ENCODE results near the gene NOL9.
"Not testable (repeated sequence)": the region's sequence is repeated elsewhere in the genome, so short reads cannot be mapped to it uniquely, and the experiment has no call there.

The NOL9 gene

DNA sequence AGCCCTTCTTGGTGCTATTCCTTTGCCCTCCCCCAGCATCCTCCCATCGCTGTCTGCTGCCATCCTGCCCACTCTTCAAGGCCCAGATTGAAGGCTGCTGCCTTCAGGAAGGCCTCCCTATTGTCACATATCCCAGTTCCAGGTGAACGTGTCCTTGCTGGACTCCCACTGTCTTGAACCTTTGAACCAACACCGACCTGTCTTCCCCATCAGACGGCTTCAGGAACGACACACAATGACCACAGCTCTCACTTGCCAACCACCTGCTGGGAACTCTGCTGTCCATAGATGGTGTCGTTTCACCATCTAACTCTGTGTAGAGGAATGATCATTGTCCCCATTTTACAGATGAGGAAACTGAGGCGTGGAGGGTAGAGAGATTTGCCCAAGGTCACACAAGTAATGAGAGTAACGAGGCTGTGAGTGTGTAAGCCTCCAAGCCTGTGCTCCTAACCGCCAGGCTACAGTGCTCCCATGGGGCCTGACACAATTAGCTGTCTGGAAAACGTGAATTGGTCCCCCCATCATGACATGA is 53.0 kb downstream of the NOL9 start:
- DNase-seq: no peak

GRCh38 chr1:6500544-6501278 is 53.6 kb downstream of the NOL9 start:
- no peak for DNase-seq

GRCh38 chr1:6499296-6499695 is 55.0 kb downstream of the NOL9 start:
- no peak for DNase-seq

DNA sequence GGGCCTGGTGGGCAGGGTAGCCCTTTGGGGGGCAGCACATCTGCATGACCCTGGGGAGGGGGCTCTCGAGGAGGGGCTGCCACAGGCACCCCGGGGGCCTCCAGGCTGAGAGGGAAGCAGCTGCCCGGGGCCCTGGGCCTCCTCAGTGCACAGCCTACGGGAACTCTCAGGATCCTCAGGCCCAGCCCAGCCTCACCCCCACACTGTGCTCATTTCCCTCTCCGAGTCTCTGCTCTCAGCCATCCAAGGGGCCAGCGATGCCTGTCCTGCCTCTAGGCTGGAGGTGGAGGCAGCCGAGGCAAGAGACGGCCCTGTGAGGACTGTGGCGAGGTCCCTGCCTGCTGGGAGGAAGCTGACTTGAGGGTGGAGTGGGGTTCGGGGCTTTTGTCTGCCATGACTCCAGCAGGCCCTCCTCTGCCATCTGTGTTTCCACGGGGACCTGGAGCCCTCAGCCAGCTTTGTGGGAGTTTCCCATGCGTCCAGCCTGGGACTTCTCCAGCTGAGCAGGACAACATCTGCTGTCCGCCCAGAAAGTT is 55.7 kb downstream of the NOL9 start:
- no peak for DNase-seq

- DNase-seq: no peak
Measured at GRCh38 chr1:6497867-6498575, 56.3 kb downstream of the NOL9 start.

- DNase-seq: no peak
Measured at GRCh38 chr1:6497215-6497866, 57.0 kb downstream of the NOL9 start.

- DNase-seq: no peak
Measured at GRCh38 chr1:6496890-6497214, 57.5 kb downstream of the NOL9 start.

DNA sequence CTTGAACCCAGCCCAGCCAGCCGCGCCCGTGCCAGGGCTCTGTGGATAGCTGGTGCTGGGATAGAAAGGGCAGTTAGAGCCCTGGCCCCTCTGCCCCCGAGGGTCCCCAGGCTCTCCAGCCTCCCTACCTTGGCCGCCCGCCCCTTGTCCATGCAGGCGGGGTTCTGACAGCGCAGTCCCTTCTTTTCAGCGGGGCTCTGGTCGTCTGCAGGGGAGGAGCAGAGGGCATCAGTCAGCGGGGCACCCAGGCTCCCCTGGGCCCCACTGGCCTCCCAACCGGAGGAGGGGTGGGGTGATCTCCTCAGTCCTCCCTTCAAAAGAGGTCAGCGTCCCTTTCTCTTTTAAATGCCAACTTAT is 58.0 kb downstream of the NOL9 start:
- no peak for DNase-seq

DNA sequence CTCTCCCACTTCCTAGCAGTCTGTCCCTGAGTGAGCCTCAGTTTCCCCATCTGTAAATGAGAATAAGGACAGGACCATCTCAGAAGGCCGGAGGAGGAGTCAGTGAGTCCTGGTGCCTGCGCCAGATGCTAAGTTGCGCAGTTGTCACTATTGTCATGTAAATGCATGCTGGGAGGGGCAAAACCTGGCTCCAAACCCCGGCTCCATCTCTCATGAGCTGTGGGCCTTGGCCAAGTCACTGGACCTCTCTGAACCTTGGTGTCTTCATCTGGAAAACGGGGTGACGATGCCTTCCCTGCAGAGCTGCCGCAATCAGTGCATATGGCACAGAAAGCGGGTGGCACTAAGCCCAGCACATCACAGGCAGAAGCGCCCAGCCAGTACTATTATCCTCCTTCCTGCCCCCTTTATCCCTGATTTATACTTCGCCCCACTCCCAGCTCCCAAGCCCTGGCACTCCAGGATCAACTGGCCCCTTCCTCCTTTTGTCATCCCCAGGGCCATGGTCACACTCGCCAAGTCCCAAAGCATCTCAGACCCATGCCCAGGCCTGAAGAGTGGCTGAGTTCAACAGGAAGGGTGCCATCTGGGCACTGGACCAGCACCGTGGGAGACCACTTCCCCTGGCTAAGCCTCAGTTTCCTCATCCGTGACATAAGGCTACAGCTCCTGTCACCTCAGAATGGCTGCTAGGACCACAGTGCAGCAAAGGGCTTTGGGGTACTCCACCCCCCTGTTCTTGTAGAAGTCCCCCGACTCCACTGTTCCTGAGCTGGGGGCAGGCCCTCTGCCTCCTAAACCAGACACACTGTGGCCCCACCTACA is 58.6 kb downstream of the NOL9 start:
- no peak for DNase-seq

DNA sequence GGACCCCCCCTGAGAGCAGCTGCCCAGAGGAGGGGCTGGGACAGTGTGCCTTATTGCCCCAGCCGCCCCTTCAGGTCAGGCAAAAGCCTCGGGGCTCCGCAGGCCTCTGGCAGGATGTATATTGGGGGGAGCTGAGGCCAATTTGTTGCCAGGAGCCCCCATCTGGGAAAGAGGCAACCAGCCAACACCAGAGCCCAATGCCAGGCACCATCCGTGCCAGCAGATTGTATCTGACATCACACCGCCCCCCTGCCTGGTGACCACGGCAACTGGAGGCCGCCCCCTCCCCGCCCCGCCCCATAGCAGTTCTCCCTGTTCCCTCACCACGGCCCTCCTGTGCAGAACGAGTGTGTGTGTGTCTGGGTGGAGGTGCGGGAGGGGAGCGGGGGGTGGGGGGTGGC is 59.3 kb downstream of the NOL9 start:
- no peak for DNase-seq

- no peak for DNase-seq
Measured at GRCh38 chr1:6494627-6495026, 59.7 kb downstream of the NOL9 start.

GRCh38 chr1:6493834-6494223 is 60.5 kb downstream of the NOL9 start:
- not testable (repeated sequence) for DNase-seq

DNA sequence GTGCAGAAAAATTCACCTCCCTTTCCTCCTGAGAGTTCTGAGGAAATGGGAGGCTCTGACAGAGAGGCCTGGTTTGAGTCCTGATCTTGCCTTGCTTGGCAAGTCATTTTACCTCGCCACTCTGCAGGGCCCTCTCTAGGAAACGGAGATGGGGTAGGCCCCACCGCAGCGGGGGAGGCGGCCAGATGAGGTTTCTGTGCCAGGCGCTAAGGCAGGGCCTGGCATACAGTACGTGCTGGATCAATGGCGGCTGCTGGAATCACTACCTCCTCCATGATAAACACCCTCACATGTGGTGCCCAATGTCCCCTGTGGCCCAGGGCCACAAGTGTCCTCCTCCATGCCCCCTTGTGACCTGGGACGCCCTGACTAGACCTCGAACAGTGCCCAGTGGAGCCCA is 62.3 kb downstream of the NOL9 start:
- no peak for DNase-seq

GRCh38 chr1:6491480-6491962 is 62.8 kb downstream of the NOL9 start, which contains the start of gene PLEKHG5:
TSS of gene PLEKHG5 (minus strand) at chr1:6491667. CDS start at chr1:6477571, 14,096 bp downstream.
- no peak for DNase-seq

- no peak for DNase-seq
Measured at GRCh38 chr1:6491081-6491449, 63.2 kb downstream of the NOL9 start.

GRCh38 chr1:6490181-6491080 is 63.9 kb downstream of the NOL9 start:
- DNase-seq: no peak

DNA sequence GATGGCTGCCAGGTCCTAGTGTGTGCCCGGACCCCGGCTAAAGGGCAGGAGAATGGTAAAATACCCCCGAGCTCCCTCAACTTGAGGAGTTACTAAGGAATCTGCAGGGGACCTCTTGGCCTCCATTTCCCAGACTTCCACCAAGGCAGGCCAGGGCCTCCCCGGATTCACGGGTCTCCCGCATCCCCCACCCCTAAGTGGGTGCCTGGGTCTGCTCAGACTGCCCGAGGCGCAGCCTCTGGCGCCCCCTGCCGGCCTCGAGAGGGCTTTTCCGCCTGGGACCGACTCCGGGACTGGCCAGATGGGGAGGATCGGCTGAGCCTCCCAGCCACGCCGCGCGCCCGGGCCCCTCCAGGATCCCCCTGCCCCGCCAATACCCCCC is 64.5 kb downstream of the NOL9 start:
- peak in 1 of 2 experiments; percentile 8 for DNase-seq

DNA sequence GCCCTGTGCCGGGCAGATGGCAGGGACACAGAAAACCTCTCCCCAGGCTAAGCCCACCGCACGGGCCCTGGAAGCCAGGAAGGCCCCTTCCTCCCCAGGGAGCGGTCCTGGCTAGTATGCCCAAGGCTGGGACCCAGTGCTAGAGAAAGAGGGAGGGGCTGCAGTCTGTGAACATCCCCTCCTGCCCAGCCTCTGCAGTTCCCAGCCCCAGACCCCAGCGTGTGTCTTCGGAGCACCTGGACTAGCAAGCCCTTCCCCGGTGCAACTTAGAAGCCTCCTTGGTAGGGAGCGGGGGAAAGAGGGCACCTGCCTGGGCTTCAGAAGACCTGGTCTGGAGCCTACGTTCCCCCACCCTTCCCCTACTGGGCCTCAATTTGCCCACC is 64.9 kb downstream of the NOL9 start:
- DNase-seq: no peak

DNA sequence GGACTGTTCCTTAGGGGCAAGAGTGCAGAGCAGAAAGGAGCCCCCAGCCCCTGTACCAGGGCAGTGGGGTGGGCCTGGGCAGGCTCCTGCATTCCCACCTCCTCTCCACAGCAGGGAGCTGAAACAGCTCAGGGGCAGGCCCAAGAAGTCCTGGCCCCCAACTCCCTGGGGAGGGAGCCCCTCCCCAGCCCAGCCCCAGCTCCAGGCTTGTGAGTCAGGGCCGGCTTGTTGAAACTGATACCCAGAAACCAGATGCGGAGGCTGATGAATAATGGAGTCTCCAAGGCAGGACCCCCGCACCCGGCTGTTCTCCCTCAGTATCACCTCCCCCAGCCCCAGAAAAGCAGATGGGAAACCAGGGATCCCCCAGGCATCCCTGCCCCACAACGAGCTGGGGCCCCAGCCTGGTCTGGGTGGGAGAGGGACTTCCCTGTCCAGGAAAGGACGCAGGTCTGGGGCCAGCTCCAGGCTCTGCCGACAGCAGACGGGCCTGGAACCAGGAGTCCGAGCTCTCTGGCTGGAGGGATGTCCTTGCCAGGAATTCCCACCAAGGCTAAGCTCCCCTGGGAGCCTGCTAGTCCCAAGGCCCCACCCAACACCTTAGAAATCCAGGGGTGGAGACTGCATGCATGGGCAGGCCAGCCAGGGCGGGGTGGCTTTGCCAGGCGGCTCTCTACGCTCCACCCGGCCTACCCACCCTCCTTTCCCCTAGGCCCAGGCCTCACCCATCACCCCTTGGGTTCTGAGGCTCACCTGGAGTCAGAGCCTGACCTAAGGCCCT is 65.5 kb downstream of the NOL9 start:
- DNase-seq: no peak

DNA sequence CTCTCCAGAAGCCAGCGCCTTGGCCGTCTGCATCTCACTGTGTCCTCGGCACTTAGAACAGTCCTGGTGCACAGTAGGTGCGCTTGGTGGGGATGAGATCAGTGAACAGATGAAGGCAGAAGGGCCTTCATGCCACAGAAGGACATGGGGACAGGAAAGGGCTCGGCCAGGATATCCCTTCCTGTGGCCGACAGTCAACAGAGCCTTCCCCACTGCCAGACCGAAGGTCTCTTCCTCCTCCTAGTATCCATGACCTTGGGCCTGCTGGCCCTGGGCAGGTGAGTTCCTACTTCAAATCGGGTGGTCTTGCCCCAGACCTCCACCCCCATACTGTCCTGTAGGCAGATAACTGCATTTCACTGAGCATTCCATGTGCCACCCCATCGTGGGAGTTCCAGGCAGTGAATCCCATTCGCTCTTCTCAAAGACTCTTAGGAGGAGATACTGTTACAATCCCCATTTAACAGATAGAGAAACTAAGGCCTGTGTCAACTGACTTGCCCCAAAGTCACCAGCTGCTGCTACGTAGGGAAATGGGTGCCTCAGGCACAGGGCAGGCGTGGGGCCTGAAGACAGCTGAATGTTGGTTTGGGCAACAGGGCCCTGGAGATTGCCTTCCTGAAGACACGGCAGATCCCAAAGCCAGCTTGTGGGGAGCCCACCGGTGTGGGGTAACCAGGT is 66.4 kb downstream of the NOL9 start:
- DNase-seq: no peak

All from NCI-H187 (cell line).